ENCODE measurements around the gene CABCOCO1.

CABCOCO1 gene

DNA sequence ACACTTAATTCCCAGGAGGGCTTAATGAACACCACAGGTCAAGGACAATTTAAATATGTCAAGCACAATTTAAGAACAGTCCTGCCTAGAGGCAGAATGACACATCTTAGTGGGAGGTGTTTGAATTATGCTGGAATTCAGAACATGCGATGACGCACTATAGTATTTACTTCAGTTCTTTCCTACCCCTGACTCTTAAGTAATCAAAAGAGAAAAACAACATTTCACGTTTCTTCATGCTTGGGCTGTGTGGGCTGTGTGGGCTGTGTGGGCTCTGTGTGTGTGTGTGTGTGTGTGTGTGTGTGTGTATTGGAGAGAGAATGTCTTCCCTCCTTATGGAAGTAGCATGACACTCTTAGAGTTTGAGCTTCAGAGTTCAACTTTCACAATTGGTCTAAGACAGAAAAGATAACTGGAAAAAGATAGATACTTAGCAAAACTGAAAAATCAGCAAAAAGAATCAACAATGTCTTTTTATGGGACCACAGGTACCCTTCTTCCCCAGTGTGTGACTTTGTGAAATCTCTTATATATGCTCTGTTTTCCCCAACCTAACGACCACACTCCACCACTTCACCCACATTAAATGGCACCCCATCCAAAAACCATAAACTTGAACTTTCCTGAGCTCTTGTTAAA, 33.7 kb upstream of the CABCOCO1 start:
- no peak for DNase-seq (ENCODE audit: low spot score)
- TF ChIP-seq, protein P1, sequence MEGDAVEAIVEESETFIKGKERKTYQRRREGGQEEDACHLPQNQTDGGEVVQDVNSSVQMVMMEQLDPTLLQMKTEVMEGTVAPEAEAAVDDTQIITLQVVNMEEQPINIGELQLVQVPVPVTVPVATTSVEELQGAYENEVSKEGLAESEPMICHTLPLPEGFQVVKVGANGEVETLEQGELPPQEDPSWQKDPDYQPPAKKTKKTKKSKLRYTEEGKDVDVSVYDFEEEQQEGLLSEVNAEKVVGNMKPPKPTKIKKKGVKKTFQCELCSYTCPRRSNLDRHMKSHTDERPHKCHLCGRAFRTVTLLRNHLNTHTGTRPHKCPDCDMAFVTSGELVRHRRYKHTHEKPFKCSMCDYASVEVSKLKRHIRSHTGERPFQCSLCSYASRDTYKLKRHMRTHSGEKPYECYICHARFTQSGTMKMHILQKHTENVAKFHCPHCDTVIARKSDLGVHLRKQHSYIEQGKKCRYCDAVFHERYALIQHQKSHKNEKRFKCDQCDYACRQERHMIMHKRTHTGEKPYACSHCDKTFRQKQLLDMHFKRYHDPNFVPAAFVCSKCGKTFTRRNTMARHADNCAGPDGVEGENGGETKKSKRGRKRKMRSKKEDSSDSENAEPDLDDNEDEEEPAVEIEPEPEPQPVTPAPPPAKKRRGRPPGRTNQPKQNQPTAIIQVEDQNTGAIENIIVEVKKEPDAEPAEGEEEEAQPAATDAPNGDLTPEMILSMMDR (IDR thresholded peaks at IDR 0.05; ENCODE audit: extremely low read depth, insufficient read depth, missing control alignments) = no peak
- in situ Hi-C loops (cut with MboI; ENCODE audit: low pct_unique_long_range_greater_than_20kb, low sequenced_read_pairs, unreplicated experiment) = no loop called here

DNA sequence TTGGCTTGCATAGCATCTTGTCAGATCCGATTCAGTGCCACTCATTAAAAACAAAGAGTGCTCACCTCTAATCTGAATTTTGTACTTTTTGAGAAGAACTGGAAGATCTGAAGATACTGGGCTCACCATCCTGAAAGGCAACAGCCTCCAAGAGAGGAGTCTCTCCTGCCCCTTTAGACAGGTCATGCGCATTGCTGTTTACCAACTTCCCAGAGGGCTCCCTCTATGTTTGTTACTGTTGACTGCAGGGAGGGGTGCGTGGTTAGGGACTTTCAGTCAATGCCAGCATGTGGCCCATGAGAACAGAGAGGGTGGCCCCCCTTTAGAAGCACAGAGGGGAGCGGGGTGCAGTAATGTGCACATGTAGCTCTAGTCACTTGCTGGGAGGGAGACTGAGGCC, 33.2 kb upstream of the CABCOCO1 start:
- TF ChIP-seq, protein P1 (IDR thresholded peaks at IDR 0.05; ENCODE audit: extremely low read depth, insufficient read depth, missing control alignments) = no peak
- in situ Hi-C loops (cut with MboI; ENCODE audit: low pct_unique_long_range_greater_than_20kb, low sequenced_read_pairs, unreplicated experiment) = no loop called here
- DNase-seq (ENCODE audit: low spot score) = no peak

DNA sequence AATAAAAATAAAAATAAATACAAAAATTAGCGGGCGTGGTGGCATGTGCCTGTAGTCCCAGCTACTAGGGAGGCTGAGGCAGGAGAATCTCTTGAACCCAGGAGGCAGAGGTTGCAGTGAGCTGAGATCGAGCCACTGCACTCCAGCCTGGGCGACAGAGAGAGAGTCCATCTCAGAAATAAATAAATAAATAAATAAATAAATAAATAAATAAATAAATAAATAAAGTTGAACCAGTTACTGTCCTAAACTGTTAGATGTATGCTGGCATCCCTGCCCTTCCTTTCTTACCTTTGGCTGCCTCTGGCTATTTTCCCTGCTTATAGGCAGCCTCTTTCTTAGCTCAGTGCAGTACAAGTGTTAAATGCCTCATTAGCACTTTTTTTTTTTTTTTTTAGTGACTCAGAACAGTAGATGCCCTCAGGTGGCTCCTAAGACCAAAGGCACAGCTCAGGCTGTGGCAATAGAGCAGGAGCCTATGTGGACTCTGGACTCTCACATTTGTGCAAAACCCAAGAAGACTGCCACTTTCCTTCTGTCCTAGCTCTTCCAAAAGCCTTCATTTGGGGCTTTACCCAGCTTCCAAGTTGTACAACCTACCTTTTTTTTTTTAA, 30.6 kb upstream of the CABCOCO1 start:
- DNase-seq (ENCODE audit: low spot score) = no peak
- TF ChIP-seq, protein P1 (IDR thresholded peaks at IDR 0.05; ENCODE audit: extremely low read depth, insufficient read depth, missing control alignments) = no peak
- in situ Hi-C loops (cut with MboI; ENCODE audit: low pct_unique_long_range_greater_than_20kb, low sequenced_read_pairs, unreplicated experiment) = no loop called here

DNA sequence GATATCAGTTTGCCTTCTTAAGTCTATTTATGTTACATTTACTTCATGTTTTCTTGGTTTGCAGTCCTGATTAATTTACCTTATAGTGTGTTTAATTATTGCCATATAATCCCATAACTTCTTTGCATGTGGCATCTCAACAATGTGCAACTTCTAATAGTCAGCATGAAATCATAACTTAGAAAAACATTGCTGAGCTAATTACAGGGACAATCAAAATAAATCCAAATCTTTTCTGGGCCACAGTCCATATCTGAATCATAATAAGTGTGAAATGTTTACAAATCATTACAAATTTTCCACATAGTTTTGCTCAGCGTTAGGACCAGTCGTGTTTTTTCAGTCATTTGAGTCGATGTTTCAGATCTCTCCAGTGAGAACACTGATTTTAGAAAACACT, 29.1 kb upstream of the CABCOCO1 start:
- TF ChIP-seq, protein P1 (IDR thresholded peaks at IDR 0.05; ENCODE audit: extremely low read depth, insufficient read depth, missing control alignments) = no peak
- in situ Hi-C loops (cut with MboI; ENCODE audit: low pct_unique_long_range_greater_than_20kb, low sequenced_read_pairs, unreplicated experiment) = no loop called here
- DNase-seq (ENCODE audit: low spot score) = no peak

DNA sequence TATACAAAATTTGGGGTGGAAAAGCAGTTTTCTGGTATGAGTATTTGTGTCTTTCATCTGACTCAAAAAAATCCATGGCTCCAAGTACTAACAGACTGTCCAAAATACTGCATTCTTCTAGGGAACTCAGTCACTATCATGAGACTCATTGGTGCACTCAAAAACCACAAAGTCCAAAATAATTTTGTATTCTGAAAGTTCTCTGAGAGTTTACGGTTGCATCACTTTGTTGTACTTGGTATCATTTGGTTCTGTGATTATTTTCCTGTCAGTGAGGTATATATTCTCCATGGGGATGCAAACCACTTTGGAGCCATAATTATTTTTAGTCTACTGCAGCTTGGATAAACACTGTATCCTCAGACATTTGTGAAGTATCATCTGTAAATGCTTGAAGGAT, 28.0 kb upstream of the CABCOCO1 start:
- TF ChIP-seq, protein P1 (IDR thresholded peaks at IDR 0.05; ENCODE audit: extremely low read depth, insufficient read depth, missing control alignments) = no peak
- DNase-seq (ENCODE audit: low spot score) = no peak
- in situ Hi-C loops (cut with MboI; ENCODE audit: low pct_unique_long_range_greater_than_20kb, low sequenced_read_pairs, unreplicated experiment) = no loop called here

DNA sequence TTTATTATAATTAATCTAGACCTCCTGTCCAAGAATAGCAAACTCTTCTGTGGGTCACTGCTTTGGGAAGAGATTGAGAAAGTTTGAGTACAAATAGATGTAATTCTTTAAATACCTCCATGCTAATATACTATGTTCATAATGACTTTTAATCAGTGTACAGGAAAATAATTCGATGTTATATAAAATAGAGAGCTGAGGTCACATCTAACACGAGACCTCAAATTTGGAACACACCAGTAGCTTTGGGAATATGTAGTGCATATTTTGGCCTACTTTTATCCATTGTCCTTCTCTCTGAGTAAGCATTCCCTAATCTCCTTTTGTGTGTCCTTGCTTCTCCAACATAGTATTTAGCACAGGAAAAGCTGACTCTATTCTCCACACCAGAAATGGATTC, 27.3 kb upstream of the CABCOCO1 start:
- in situ Hi-C loops (cut with MboI; ENCODE audit: low pct_unique_long_range_greater_than_20kb, low sequenced_read_pairs, unreplicated experiment) = no loop called here
- TF ChIP-seq, protein P1 (IDR thresholded peaks at IDR 0.05; ENCODE audit: extremely low read depth, insufficient read depth, missing control alignments) = no peak
- DNase-seq (ENCODE audit: low spot score) = no peak

Data from GM13977 (cell line).